Measurements from ENCODE around the gene C2orf72. TPM values are rescaled to one million over a fixed set of nuclear protein-coding genes. Genes with fewer than 3 reads are reported as not detected.

The C2orf72 gene
- total RNA-seq, 4 donors from 2014 or later = 0.21 to 1.6 (median 1.1) TPM; not detected in 1

GRCh38 chr2:231047923-231048915 is 10.9 kb downstream of the C2orf72 start:
- Histone ChIP-seq H3K4me3 (no peak overlapping the region), H3K27ac (no peak overlapping the region), H3K27me3 (peaks cover 0 to 25% (median 0%) of the 10 kb centered on the region in 4 donors), H3K9me3 (no peaks in the 10 kb centered on the region), H3K4me1 (peaks cover 7 to 12% (median 7%) of the 10 kb centered on the region in 3 donors), H3K36me3 (no peaks in the 10 kb centered on the region)
- TF ChIP-seq POLR2A (IDR thresholded peaks at IDR 0.05) = no peak
- no peak for TF ChIP-seq CTCF (IDR thresholded peaks at IDR 0.05)
- 65 to 70% methylated on average over 8 to 10 of the region's 10 CpGs for WGBS, 2 donors
- intact Hi-C loops (cut with DNase I) = no loop called here
- DNase-seq = no peak

- TF ChIP-seq POLR2A (IDR thresholded peaks at IDR 0.05) (no peak), CTCF (IDR thresholded peaks at IDR 0.05) (no peak)
- no peak overlapping the region for H3K27ac ChIP-seq
- H3K4me3 ChIP-seq = no peak overlapping the region
- H3K9me3 ChIP-seq = no peaks in the 10 kb centered on the region
- no peak for DNase-seq
- WGBS, 2 donors = 83% methylated on average over 12 of the region's 12 CpGs
- H3K4me1 ChIP-seq = peaks cover 7 to 16% (median 8%) of the 10 kb centered on the region in 3 donors
- peaks cover 0 to 25% (median 0%) of the 10 kb centered on the region in 4 donors for H3K27me3 ChIP-seq
- intact Hi-C loops (cut with DNase I) = no loop called here
- no peaks in the 10 kb centered on the region for H3K36me3 ChIP-seq
Observed at GRCh38 chr2:231049286-231050017, 12.1 kb downstream of the C2orf72 start.

GRCh38 chr2:231050018-231050901 is 12.9 kb downstream of the C2orf72 start:
- Histone ChIP-seq H3K27me3 (peaks cover 0 to 25% (median 0%) of the 10 kb centered on the region in 4 donors), H3K36me3 (no peaks in the 10 kb centered on the region), H3K9me3 (no peaks in the 10 kb centered on the region), H3K4me3 (no peak overlapping the region), H3K27ac (no peak overlapping the region), H3K4me1 (peaks cover 7 to 16% (median 8%) of the 10 kb centered on the region in 3 donors)
- 71 to 88% methylated on average over 2 to 7 of the region's 9 CpGs for WGBS, 2 donors
- intact Hi-C loops (cut with DNase I) = no loop called here
- TF ChIP-seq POLR2A (IDR thresholded peaks at IDR 0.05) = no peak
- TF ChIP-seq CTCF (IDR thresholded peaks at IDR 0.05) = no peak
- no peak for DNase-seq

GRCh38 chr2:231051116-231051515 is 13.8 kb downstream of the C2orf72 start:
- TF ChIP-seq CTCF (IDR thresholded peaks at IDR 0.05) (no peak), POLR2A (IDR thresholded peaks at IDR 0.05) (no peak)
- Histone ChIP-seq H3K4me1 (peaks cover 8 to 20% (median 8%) of the 10 kb centered on the region in 3 donors), H3K9me3 (no peaks in the 10 kb centered on the region), H3K27ac (no peak overlapping the region), H3K27me3 (peaks cover 0 to 25% (median 0%) of the 10 kb centered on the region in 4 donors), H3K36me3 (no peaks in the 10 kb centered on the region), H3K4me3 (no peak overlapping the region)
- intact Hi-C loops (cut with DNase I) = no loop called here
- 86 to 100% methylated on average over 2 to 3 of the region's 5 CpGs for WGBS, 2 donors
- DNase-seq = no peak
